ENCODE results near the gene PARP9. TPM values are rescaled to one million over a fixed set of nuclear protein-coding genes. Genes with fewer than 3 reads are reported as not detected.

Gene PARP9
- polyA plus RNA-seq, 1 experiment = 18.2 TPM

- Histone ChIP-seq H3K36me3 (ENCODE audit: control insufficient read depth, insufficient read depth, low read length) (no peaks in the 10 kb centered on the region; the same call in 1 of the 2 replicates), H3K4me3 (ENCODE audit: low read depth, low read length) (no peak overlapping the region), H3K27me3 (ENCODE audit: control insufficient read depth, insufficient read depth, low read length) (no peaks in the 10 kb centered on the region)
- TF ChIP-seq, protein P1, sequence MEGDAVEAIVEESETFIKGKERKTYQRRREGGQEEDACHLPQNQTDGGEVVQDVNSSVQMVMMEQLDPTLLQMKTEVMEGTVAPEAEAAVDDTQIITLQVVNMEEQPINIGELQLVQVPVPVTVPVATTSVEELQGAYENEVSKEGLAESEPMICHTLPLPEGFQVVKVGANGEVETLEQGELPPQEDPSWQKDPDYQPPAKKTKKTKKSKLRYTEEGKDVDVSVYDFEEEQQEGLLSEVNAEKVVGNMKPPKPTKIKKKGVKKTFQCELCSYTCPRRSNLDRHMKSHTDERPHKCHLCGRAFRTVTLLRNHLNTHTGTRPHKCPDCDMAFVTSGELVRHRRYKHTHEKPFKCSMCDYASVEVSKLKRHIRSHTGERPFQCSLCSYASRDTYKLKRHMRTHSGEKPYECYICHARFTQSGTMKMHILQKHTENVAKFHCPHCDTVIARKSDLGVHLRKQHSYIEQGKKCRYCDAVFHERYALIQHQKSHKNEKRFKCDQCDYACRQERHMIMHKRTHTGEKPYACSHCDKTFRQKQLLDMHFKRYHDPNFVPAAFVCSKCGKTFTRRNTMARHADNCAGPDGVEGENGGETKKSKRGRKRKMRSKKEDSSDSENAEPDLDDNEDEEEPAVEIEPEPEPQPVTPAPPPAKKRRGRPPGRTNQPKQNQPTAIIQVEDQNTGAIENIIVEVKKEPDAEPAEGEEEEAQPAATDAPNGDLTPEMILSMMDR (IDR thresholded peaks at IDR 0.05; ENCODE audit: insufficient read depth, low read depth, low read length) = no peak
- DNase-seq (ENCODE audit: low read depth) = no peak
- ChIA-PET POLR2A (no interaction called here), CTCF (interaction anchor here (0.6 to 0.8 kb wide), 2 partner anchors 11 to 34 kb away, joined by 3 to 4 read pairs; no protein-coding TSS in a partner anchor)
These were observed 67.6 kb downstream of the PARP9 start for GRCh38 chr3:122496508-122496907.

GRCh38 chr3:122493296-122493695, 70.8 kb downstream of the PARP9 start:
- H3K27me3 ChIP-seq (ENCODE audit: control insufficient read depth, insufficient read depth, low read length) = no peaks in the 10 kb centered on the region
- H3K36me3 ChIP-seq (ENCODE audit: control insufficient read depth, insufficient read depth, low read length) = no peaks in the 10 kb centered on the region; the same call in 1 of the 2 replicates
- no peak overlapping the region for H3K4me3 ChIP-seq (ENCODE audit: low read depth, low read length)
- DNase-seq (ENCODE audit: low read depth) = peak; percentile 4
- POLR2A ChIA-PET = interaction anchor here (0.8 kb wide), 1 partner anchor 10 kb away, joined by 3 read pairs; no protein-coding TSS in a partner anchor
- CTCF ChIA-PET = interaction anchor here (0.6 to 1.6 kb wide), 2 partner anchors 9 to 186 kb away, joined by 3 to 6 read pairs; no protein-coding TSS in a partner anchor
- TF ChIP-seq, protein P1 (IDR thresholded peaks at IDR 0.05; ENCODE audit: insufficient read depth, low read depth, low read length) = no peak

DNA sequence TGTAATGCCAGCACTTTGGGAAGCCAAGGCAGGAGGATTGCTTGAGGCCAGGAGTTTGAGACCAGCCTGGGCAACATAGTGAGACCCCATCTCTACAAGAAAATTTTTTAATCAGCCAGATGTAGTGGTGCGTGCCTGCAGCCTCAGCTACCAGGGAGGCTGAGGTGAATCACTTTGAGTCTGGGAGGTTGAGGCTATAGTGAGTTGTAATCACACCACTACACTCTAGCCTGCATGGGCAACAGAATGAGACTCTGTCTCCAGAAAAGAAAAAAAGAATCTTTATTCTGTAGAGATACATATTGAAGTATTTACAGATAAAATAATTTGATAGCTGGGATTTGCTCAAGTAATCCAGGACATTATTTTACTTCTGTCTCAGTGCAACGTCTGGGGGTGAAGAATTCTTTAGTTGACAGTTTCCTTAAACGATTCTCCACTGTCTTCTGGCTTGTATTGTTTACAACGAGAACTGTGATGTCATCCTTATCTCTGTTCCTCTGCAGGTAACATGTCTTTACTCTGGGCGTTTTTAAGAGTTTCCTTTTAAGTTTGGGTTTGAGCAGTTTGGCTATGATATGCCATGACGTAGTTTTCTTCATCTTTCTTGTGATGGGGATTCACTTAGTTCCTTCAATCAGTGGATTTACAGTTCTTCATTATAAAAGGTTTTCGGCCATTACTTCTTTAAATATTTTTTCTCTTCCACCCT, 75.7 kb downstream of the PARP9 start:
- Histone ChIP-seq H3K4me3 (ENCODE audit: low read depth, low read length) (no peak overlapping the region), H3K27me3 (ENCODE audit: control insufficient read depth, insufficient read depth, low read length) (no peaks in the 10 kb centered on the region), H3K36me3 (ENCODE audit: control insufficient read depth, insufficient read depth, low read length) (no peaks in the 10 kb centered on the region; the same call in 1 of the 2 replicates)
- TF ChIP-seq, protein P1 (IDR thresholded peaks at IDR 0.05; ENCODE audit: insufficient read depth, low read depth, low read length) = no peak
- DNase-seq (ENCODE audit: low read depth) = no peak
- CTCF ChIA-PET = interaction anchor here (1.6 kb wide), 1 partner anchor 10 kb away, joined by 4 read pairs; no protein-coding TSS in a partner anchor
- POLR2A ChIA-PET = no interaction called here

DNA sequence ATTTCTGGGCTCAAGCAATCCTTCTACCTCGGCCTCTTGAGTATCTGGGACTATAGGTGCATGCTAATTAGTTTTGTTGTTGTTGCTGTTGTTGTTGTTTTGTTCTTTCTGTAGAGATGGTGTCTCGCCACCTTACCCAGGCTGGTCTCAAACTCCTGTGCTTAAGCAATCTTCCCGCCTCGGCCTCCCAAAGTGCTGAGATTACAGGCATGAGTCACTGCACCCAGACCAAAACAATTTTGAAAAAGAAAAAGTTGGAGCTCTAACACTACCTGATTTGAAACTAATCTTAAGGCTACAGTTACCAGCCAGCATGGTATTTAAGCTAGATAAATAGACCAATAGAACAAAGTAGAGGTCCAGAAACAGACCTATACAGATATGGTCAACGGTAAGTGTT, 79.1 kb downstream of the PARP9 start:
- Histone ChIP-seq H3K27me3 (ENCODE audit: control insufficient read depth, insufficient read depth, low read length) (no peaks in the 10 kb centered on the region), H3K36me3 (ENCODE audit: control insufficient read depth, insufficient read depth, low read length) (no peaks in the 10 kb centered on the region), H3K4me3 (ENCODE audit: low read depth, low read length) (no peak overlapping the region)
- TF ChIP-seq, protein P1 (IDR thresholded peaks at IDR 0.05; ENCODE audit: insufficient read depth, low read depth, low read length) = no peak
- POLR2A ChIA-PET = no interaction called here
- CTCF ChIA-PET = interaction anchor here (0.6 to 0.8 kb wide), 3 partner anchors 12 to 28 kb away, joined by 3 to 5 read pairs (median 4); no protein-coding TSS in a partner anchor
- DNase-seq (ENCODE audit: low read depth) = peak; percentile 1

- Histone ChIP-seq H3K4me3 (ENCODE audit: low read depth, low read length) (no peak overlapping the region), H3K27me3 (ENCODE audit: control insufficient read depth, insufficient read depth, low read length) (no peaks in the 10 kb centered on the region), H3K36me3 (ENCODE audit: control insufficient read depth, insufficient read depth, low read length) (no peaks in the 10 kb centered on the region)
- POLR2A ChIA-PET = no interaction called here
- TF ChIP-seq, protein P1 (IDR thresholded peaks at IDR 0.05; ENCODE audit: insufficient read depth, low read depth, low read length) = no peak
- DNase-seq (ENCODE audit: low read depth) = no peak
- CTCF ChIA-PET = interaction anchor here (1.2 kb wide), 1 partner anchor 23 kb away, joined by 4 read pairs; no protein-coding TSS in a partner anchor
These were observed 82.7 kb downstream of the PARP9 start for GRCh38 chr3:122481390-122481789.

Measured in BJ (cell line).